NT2/D1 (cell line): Measurements from ENCODE around the gene HCN2.

ENCODE experiments used
- DNase-seq: peaks from one replicate; pipeline ENCODE4 v3.0.0-alpha.2; 2011; ENCODE audit warnings: low read depth, low spot score
- H3K27me3 ChIP-seq: 2 replicates; pipeline ENCODE4 v1.6.0; 2011; ENCODE audit warnings: mild to moderate bottlenecking; ENCODE audit not compliant: insufficient read length, insufficient read depth
- H3K36me3 ChIP-seq: 2 replicates; pipeline ENCODE4 v1.6.1; 2011; ENCODE audit warnings: mild to moderate bottlenecking, low read length, mixed read lengths; ENCODE audit not compliant: insufficient read depth, insufficient read length
- H3K4me1 ChIP-seq: 2 replicates; pipeline ENCODE4 v1.5.1; 2011; ENCODE audit not compliant: insufficient read depth, insufficient read length
- H3K4me3 ChIP-seq: 2 replicates; pipeline ENCODE4 v1.5.1; 2011; ENCODE audit warnings: low read depth; ENCODE audit not compliant: insufficient read length
- H3K9ac ChIP-seq: 2 replicates; pipeline ENCODE4 v1.6.0; 2011; ENCODE audit warnings: low read depth; ENCODE audit not compliant: insufficient read length
- H3K9me3 ChIP-seq: 2 replicates; pipeline ENCODE4 v1.5.1; 2011; ENCODE audit warnings: mild to moderate bottlenecking, low read length; ENCODE audit not compliant: insufficient read depth
- SUZ12 ChIP-seq: IDR thresholded peaks from 2 replicates; pipeline ENCODE4 v1.6.1; 2011; ENCODE audit not compliant: insufficient read length, insufficient read depth; ENCODE audit errors: extremely low read depth
- YY1 ChIP-seq: IDR thresholded peaks from 2 replicates; pipeline ENCODE4 v1.6.1; 2011; ENCODE audit not compliant: insufficient read length, insufficient read depth
- ZNF274 ChIP-seq: IDR thresholded peaks from 2 replicates; pipeline ENCODE4 v1.6.1; 2011; ENCODE audit warnings: mild to moderate bottlenecking, low read depth, low read length

Gene HCN2

GRCh38 chr19:560121-560520 is 29.6 kb upstream of the HCN2 start:
- Histone ChIP-seq H3K4me3 (no peak overlapping the region), H3K27me3 (no peaks in the 10 kb centered on the region), H3K36me3 (no peaks in the 10 kb centered on the region), H3K9ac (no peak overlapping the region), H3K4me1 (peaks cover 15% of the 10 kb centered on the region), H3K9me3 (peaks cover 7% of the 10 kb centered on the region; the same call in 1 of the 2 replicates)
- no peak for DNase-seq
- TF ChIP-seq ZNF274: no peak

- Histone ChIP-seq H3K9ac (peak overlapping the region; percentile 42), H3K27me3 (peaks cover 5% of the 10 kb centered on the region), H3K36me3 (no peaks in the 10 kb centered on the region), H3K4me3 (no peak overlapping the region), H3K4me1 (peaks cover 6% of the 10 kb centered on the region), H3K9me3 (peaks cover 3% of the 10 kb centered on the region; the same call in 1 of the 2 replicates)
- DNase-seq: no peak
- no peak for TF ChIP-seq ZNF274
Observed at GRCh38 chr19:566403-566802, 23.3 kb upstream of the HCN2 start.

- H3K9ac ChIP-seq: no peak overlapping the region
- DNase-seq: no peak
- no peaks in the 10 kb centered on the region for H3K36me3 ChIP-seq
- no peaks in the 10 kb centered on the region; the same call in 1 of the 2 replicates for H3K9me3 ChIP-seq
- peaks cover 6% of the 10 kb centered on the region for H3K4me1 ChIP-seq
- peaks cover 6% of the 10 kb centered on the region for H3K27me3 ChIP-seq
- no peak overlapping the region for H3K4me3 ChIP-seq
- TF ChIP-seq ZNF274 (no peak), YY1 (no peak), SUZ12 (no peak)
Observed at GRCh38 chr19:566844-567243, 22.8 kb upstream of the HCN2 start.

GRCh38 chr19:567296-567900 is 22.3 kb upstream of the HCN2 start:
- TF ChIP-seq ZNF274 (no peak), SUZ12 (no peak), YY1 (no peak)
- Histone ChIP-seq H3K27me3 (peaks cover 6% of the 10 kb centered on the region), H3K9me3 (no peaks in the 10 kb centered on the region; the same call in 1 of the 2 replicates), H3K4me3 (no peak overlapping the region), H3K9ac (no peak overlapping the region), H3K4me1 (peaks cover 5% of the 10 kb centered on the region), H3K36me3 (no peaks in the 10 kb centered on the region)
- DNase-seq: no peak

- peaks cover 8% of the 10 kb centered on the region for H3K4me1 ChIP-seq
- no peaks in the 10 kb centered on the region for H3K36me3 ChIP-seq
- TF ChIP-seq SUZ12 (no peak), YY1 (no peak), ZNF274 (no peak)
- no peak overlapping the region for H3K9ac ChIP-seq
- peaks cover 6% of the 10 kb centered on the region for H3K27me3 ChIP-seq
- no peak for DNase-seq
- no peaks in the 10 kb centered on the region; the same call in 1 of the 2 replicates for H3K9me3 ChIP-seq
- no peak overlapping the region for H3K4me3 ChIP-seq
Observed at GRCh38 chr19:570251-570686, 19.4 kb upstream of the HCN2 start.

- H3K36me3 ChIP-seq: peaks cover 4% of the 10 kb centered on the region
- H3K4me1 ChIP-seq: peaks cover 14% of the 10 kb centered on the region
- DNase-seq: no peak
- peaks cover 6% of the 10 kb centered on the region for H3K27me3 ChIP-seq
- peak overlapping the region; percentile 84 for H3K9ac ChIP-seq
- TF ChIP-seq ZNF274 (no peak), YY1 (no peak), SUZ12 (no peak)
- H3K4me3 ChIP-seq: peak overlapping the region; percentile 45
- no peaks in the 10 kb centered on the region; the same call in 1 of the 2 replicates for H3K9me3 ChIP-seq
Observed at GRCh38 chr19:570937-571565, 18.6 kb upstream of the HCN2 start.

- TF ChIP-seq SUZ12: no peak
- TF ChIP-seq YY1: no peak
- TF ChIP-seq ZNF274: no peak
- no peak for DNase-seq
- peaks cover 6% of the 10 kb centered on the region for H3K27me3 ChIP-seq
- peaks cover 8% of the 10 kb centered on the region for H3K36me3 ChIP-seq
- peak overlapping the region; percentile 45 for H3K4me3 ChIP-seq
- H3K9me3 ChIP-seq: no peaks in the 10 kb centered on the region; the same call in 1 of the 2 replicates
- H3K4me1 ChIP-seq: peaks cover 17% of the 10 kb centered on the region
- H3K9ac ChIP-seq: peak overlapping the region; percentile 84
Observed at GRCh38 chr19:571566-571974, 18.1 kb upstream of the HCN2 start.
